ENCODE measurements around the gene RCOR2. TPM values are rescaled to one million over a fixed set of nuclear protein-coding genes. Genes with fewer than 3 reads are reported as not detected.

The RCOR2 gene
- total RNA-seq, 1 experiment from 2014 or later, result 3.9 TPM

GRCh38 chr11:63944987-63945386, 28.0 kb upstream of the RCOR2 start:
- no peak for TF ChIP-seq CTCF (conservative IDR thresholded peaks at IDR 0.05; ENCODE audit: low read depth, low read length)
- no peak for TF ChIP-seq EZH2 (IDR thresholded peaks at IDR 0.05; ENCODE audit: borderline replicate concordance, low read depth, low read length, poor library complexity, severe bottlenecking)
- POLR2A ChIA-PET (ENCODE audit: low non-redundant PET), result no interaction called here
- Histone ChIP-seq H3K27ac (ENCODE audit: low read depth, low read length, poor library complexity, severe bottlenecking) (peak overlapping the region; percentile 39), H3K4me1 (ENCODE audit: insufficient read depth, low read length, poor library complexity, severe bottlenecking) (peaks cover 8% of the 10 kb centered on the region), H3K36me3 (ENCODE audit: insufficient read depth, low read length, poor library complexity, severe bottlenecking) (peaks cover 30% of the 10 kb centered on the region), H3K9me3 (ENCODE audit: low read depth, low read length, poor library complexity, severe bottlenecking) (no peaks in the 10 kb centered on the region), H3K4me3 (ENCODE audit: low read depth, low read length, poor library complexity, severe bottlenecking) (no peak overlapping the region), H3K27me3 (replicated peaks; ENCODE audit: insufficient read depth, low read depth, low read length, poor library complexity) (no peaks in the 10 kb centered on the region)
- CTCF ChIA-PET, result interaction anchor here (0.7 to 2.6 kb wide), 7 partner anchors 17 to 203 kb away, joined by 3 to 44 read pairs (median 4); partner anchors contain the start of genes MARK2 and ZFTA
- no peak for DNase-seq (ENCODE audit: low spot score)
- no TSS peak for BruUV-seq (replicated peaks)
- intact Hi-C loops (cut with micrococcal nuclease; ENCODE audit: unreplicated experiment), result loop anchor here (1.0 to 2.0 kb wide), 2 partner anchors 107 to 176 kb away; partner anchors contain the start of gene ZFTA

- H3K27ac ChIP-seq (ENCODE audit: low read depth, low read length, poor library complexity, severe bottlenecking), result peak overlapping the region; percentile 41
- H3K4me1 ChIP-seq (ENCODE audit: insufficient read depth, low read length, poor library complexity, severe bottlenecking), result peaks cover 14% of the 10 kb centered on the region
- H3K4me3 ChIP-seq (ENCODE audit: low read depth, low read length, poor library complexity, severe bottlenecking), result no peak overlapping the region
- no peak for DNase-seq (ENCODE audit: low spot score)
- no peaks in the 10 kb centered on the region for H3K27me3 ChIP-seq (replicated peaks; ENCODE audit: insufficient read depth, low read depth, low read length, poor library complexity)
- no peaks in the 10 kb centered on the region for H3K9me3 ChIP-seq (ENCODE audit: low read depth, low read length, poor library complexity, severe bottlenecking)
- intact Hi-C loops (cut with micrococcal nuclease; ENCODE audit: unreplicated experiment), result no loop called here
- POLR2A ChIA-PET (ENCODE audit: low non-redundant PET), result interaction anchor here (0.9 kb wide), 1 partner anchor 10 kb away, joined by 3 read pairs; no protein-coding TSS in a partner anchor
- BruUV-seq (replicated peaks), result no TSS peak
- no peak for TF ChIP-seq CTCF (conservative IDR thresholded peaks at IDR 0.05; ENCODE audit: low read depth, low read length)
- no peak for TF ChIP-seq EZH2 (IDR thresholded peaks at IDR 0.05; ENCODE audit: borderline replicate concordance, low read depth, low read length, poor library complexity, severe bottlenecking)
- H3K36me3 ChIP-seq (ENCODE audit: insufficient read depth, low read length, poor library complexity, severe bottlenecking), result peaks cover 18% of the 10 kb centered on the region
- CTCF ChIA-PET, result no interaction called here
Observed at GRCh38 chr11:63942803-63943202, 25.8 kb upstream of the RCOR2 start.

GRCh38 chr11:63941901-63942300, 24.9 kb upstream of the RCOR2 start:
- DNase-seq (ENCODE audit: low spot score), result no peak
- no peak overlapping the region for H3K4me3 ChIP-seq (ENCODE audit: low read depth, low read length, poor library complexity, severe bottlenecking)
- peaks cover 11% of the 10 kb centered on the region for H3K36me3 ChIP-seq (ENCODE audit: insufficient read depth, low read length, poor library complexity, severe bottlenecking)
- H3K4me1 ChIP-seq (ENCODE audit: insufficient read depth, low read length, poor library complexity, severe bottlenecking), result peaks cover 14% of the 10 kb centered on the region
- no peaks in the 10 kb centered on the region for H3K27me3 ChIP-seq (replicated peaks; ENCODE audit: insufficient read depth, low read depth, low read length, poor library complexity)
- ChIA-PET CTCF (no interaction called here), POLR2A (ENCODE audit: low non-redundant PET) (interaction anchor here (0.9 kb wide), 1 partner anchor 11 kb away, joined by 3 read pairs; no protein-coding TSS in a partner anchor)
- H3K9me3 ChIP-seq (ENCODE audit: low read depth, low read length, poor library complexity, severe bottlenecking), result no peaks in the 10 kb centered on the region
- intact Hi-C loops (cut with micrococcal nuclease; ENCODE audit: unreplicated experiment), result no loop called here
- no TSS peak for BruUV-seq (replicated peaks)
- TF ChIP-seq EZH2 (IDR thresholded peaks at IDR 0.05; ENCODE audit: borderline replicate concordance, low read depth, low read length, poor library complexity, severe bottlenecking) (no peak), CTCF (conservative IDR thresholded peaks at IDR 0.05; ENCODE audit: low read depth, low read length) (no peak)
- peak overlapping the region; percentile 41 for H3K27ac ChIP-seq (ENCODE audit: low read depth, low read length, poor library complexity, severe bottlenecking)

Data from A673 (cell line).